Activated naive CD4-positive, alpha-beta T cell treated with anti-CD3 and anti-CD28 coated beads, Interleukin-2, amount 10 ng/mL, durations not matched to agents 5 hours and 36 hours (primary cell): ENCODE results near the gene CCDC68. TPM values are rescaled to one million over a fixed set of nuclear protein-coding genes. Genes with fewer than 3 reads are reported as not detected.

Experiments used
- total RNA-seq, 2 experiments: library from RNA; stranded (reverse); gene quantifications; one replicate each; pipeline ENCODE4 v1.2.3, GENCODE V29; 2021

CCDC68 gene
- total RNA-seq = not detected

GRCh38 chr18:54958704-54959625, at the start of gene CCDC68:
Gene CCDC68, minus strand, starts transcription at chr18:54959461. Its CDS starts 16,670 bp downstream, at chr18:54942791.

Other genes with a start within 250 kb of the CCDC68 start
- 1 to 10 TPM; 2.1 to 3.4 TPM for gene RAB27B, start 131.0 kb downstream of the CCDC68 start, total RNA-seq